ENCODE measurements around the gene CCDC157. TPM values are rescaled to one million over a fixed set of nuclear protein-coding genes. Genes with fewer than 3 reads are reported as not detected.

Gene CCDC157
- total RNA-seq, 1 experiment from 2014 or later, result 1.1 TPM

GRCh38 chr22:30325724-30326254 is 31.0 kb upstream of the CCDC157 start:
- TF ChIP-seq, protein P1, sequence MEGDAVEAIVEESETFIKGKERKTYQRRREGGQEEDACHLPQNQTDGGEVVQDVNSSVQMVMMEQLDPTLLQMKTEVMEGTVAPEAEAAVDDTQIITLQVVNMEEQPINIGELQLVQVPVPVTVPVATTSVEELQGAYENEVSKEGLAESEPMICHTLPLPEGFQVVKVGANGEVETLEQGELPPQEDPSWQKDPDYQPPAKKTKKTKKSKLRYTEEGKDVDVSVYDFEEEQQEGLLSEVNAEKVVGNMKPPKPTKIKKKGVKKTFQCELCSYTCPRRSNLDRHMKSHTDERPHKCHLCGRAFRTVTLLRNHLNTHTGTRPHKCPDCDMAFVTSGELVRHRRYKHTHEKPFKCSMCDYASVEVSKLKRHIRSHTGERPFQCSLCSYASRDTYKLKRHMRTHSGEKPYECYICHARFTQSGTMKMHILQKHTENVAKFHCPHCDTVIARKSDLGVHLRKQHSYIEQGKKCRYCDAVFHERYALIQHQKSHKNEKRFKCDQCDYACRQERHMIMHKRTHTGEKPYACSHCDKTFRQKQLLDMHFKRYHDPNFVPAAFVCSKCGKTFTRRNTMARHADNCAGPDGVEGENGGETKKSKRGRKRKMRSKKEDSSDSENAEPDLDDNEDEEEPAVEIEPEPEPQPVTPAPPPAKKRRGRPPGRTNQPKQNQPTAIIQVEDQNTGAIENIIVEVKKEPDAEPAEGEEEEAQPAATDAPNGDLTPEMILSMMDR (IDR thresholded peaks at IDR 0.05; ENCODE audit: unreplicated experiment), result no peak
- BruUV-seq (replicated peaks), result no TSS peak
- ChIA-PET POLR2A (interaction anchor here (0.6 to 7.5 kb wide), 7 partner anchors 13 to 687 kb away, joined by 3 to 109 read pairs (median 4); partner anchors contain the start of genes CASTOR1, CCDC157 and SF3A1), CTCF (interaction anchor here (0.6 to 4.0 kb wide), 4 partner anchors 8 to 221 kb away, joined by 4 to 43 read pairs (median 6); partner anchors contain the start of gene CASTOR1)
- H3K27ac Mint-ChIP-seq (ENCODE audit: low read depth, unreplicated experiment), result peak overlapping the region; percentile 78
- intact Hi-C loops (cut with micrococcal nuclease), result loop anchor here (2.0 kb wide), 1 partner anchor 63 kb away; no protein-coding TSS in a partner anchor
- DNase-seq (ENCODE audit: unreplicated experiment), result no peak
- no peaks in the 10 kb centered on the region for H3K9me3 Mint-ChIP-seq (ENCODE audit: unreplicated experiment)
- no peaks in the 10 kb centered on the region for H3K27me3 Mint-ChIP-seq (ENCODE audit: insufficient read depth, unreplicated experiment)
- H3K36me3 Mint-ChIP-seq (ENCODE audit: insufficient read depth, unreplicated experiment), result peaks cover 9% of the 10 kb centered on the region
- H3K4me1 Mint-ChIP-seq (ENCODE audit: insufficient read depth, unreplicated experiment), result peaks cover 23% of the 10 kb centered on the region
- H3K4me3 Mint-ChIP-seq (ENCODE audit: unreplicated experiment), result peak overlapping the region; percentile 71

GRCh38 chr22:30326255-30326705 is 30.5 kb upstream of the CCDC157 start:
- TF ChIP-seq, protein P1 (IDR thresholded peaks at IDR 0.05; ENCODE audit: unreplicated experiment), result no peak
- Mint-ChIP-seq H3K27ac (ENCODE audit: low read depth, unreplicated experiment) (no peak overlapping the region), H3K4me3 (ENCODE audit: unreplicated experiment) (peak overlapping the region; percentile 71), H3K36me3 (ENCODE audit: insufficient read depth, unreplicated experiment) (peaks cover 11% of the 10 kb centered on the region), H3K27me3 (ENCODE audit: insufficient read depth, unreplicated experiment) (no peaks in the 10 kb centered on the region), H3K4me1 (ENCODE audit: insufficient read depth, unreplicated experiment) (peaks cover 23% of the 10 kb centered on the region), H3K9me3 (ENCODE audit: unreplicated experiment) (no peaks in the 10 kb centered on the region)
- intact Hi-C loops (cut with micrococcal nuclease), result loop anchor here (2.0 kb wide), 1 partner anchor 63 kb away; no protein-coding TSS in a partner anchor
- no TSS peak for BruUV-seq (replicated peaks)
- DNase-seq (ENCODE audit: unreplicated experiment), result no peak
- ChIA-PET POLR2A (interaction anchor here (0.6 to 7.5 kb wide), 18 partner anchors 13 to 687 kb away, joined by 3 to 109 read pairs (median 5); partner anchors contain the start of genes CASTOR1, CCDC157 and SF3A1), CTCF (interaction anchor here (0.6 to 4.0 kb wide), 5 partner anchors 8 to 64 kb away, joined by 3 to 43 read pairs (median 7); partner anchors contain the start of gene CASTOR1)

GRCh38 chr22:30326706-30327362 is 30.0 kb upstream of the CCDC157 start, which contains the start of gene TBC1D10A:
Gene TBC1D10A, minus strand, starts transcription at chr22:30326941. Its CDS starts 60 bp downstream, at chr22:30326881.
- H3K9me3 Mint-ChIP-seq (ENCODE audit: unreplicated experiment), result no peaks in the 10 kb centered on the region
- CTCF ChIA-PET, result interaction anchor here (0.6 to 4.0 kb wide), 6 partner anchors 9 to 63 kb away, joined by 3 to 43 read pairs (median 6); partner anchors contain the start of gene CASTOR1
- peak within 1 kb of the TSS; percentile 71 for H3K4me3 Mint-ChIP-seq (ENCODE audit: unreplicated experiment)
- DNase-seq (ENCODE audit: unreplicated experiment), result peak; percentile 92
- peaks cover 16% of the 10 kb centered on the region for H3K36me3 Mint-ChIP-seq (ENCODE audit: insufficient read depth, unreplicated experiment)
- H3K27me3 Mint-ChIP-seq (ENCODE audit: insufficient read depth, unreplicated experiment), result no peaks in the 10 kb centered on the region
- H3K27ac Mint-ChIP-seq (ENCODE audit: low read depth, unreplicated experiment), result peak within 1 kb of the TSS; percentile 86
- POLR2A ChIA-PET, result interaction anchor here (0.6 to 7.5 kb wide), 24 partner anchors 10 to 645 kb away, joined by 3 to 109 read pairs (median 5); partner anchors contain the start of genes CASTOR1, CCDC157 and SF3A1
- TF ChIP-seq, protein P1 (IDR thresholded peaks at IDR 0.05; ENCODE audit: unreplicated experiment), result no peak
- H3K4me1 Mint-ChIP-seq (ENCODE audit: insufficient read depth, unreplicated experiment), result peaks cover 23% of the 10 kb centered on the region
- no TSS peak for BruUV-seq (replicated peaks)
- intact Hi-C loops (cut with micrococcal nuclease), result loop anchor here (1.0 to 2.0 kb wide), 2 partner anchors 39 to 64 kb away; no protein-coding TSS in a partner anchor
